Prostate gland (tissue), 2 donors: ENCODE data around the gene FOXP3.

Experiments
- CTCF ChIP-seq, 4 experiments: fragments of 200-600 bp in 2 of 4; fragments of 450-650 bp in 2 of 4; sonication (generic) in 2 of 4; IDR thresholded peaks; 1 replicate in 3 of 4; 2 replicates in 1 of 4; pipeline ENCODE4 v1.5.1; 2016 to 2019; ENCODE audit warnings: antibody characterized with exemption in 4 of 4, mild to moderate bottlenecking in 2 of 4, moderate library complexity in 2 of 4
- POLR2AphosphoS5 ChIP-seq: sonication (generic); formaldehyde crosslinking; IDR thresholded peaks from one replicate; pipeline ENCODE4 v1.6.1; 2017; ENCODE audit warnings: antibody characterized with exemption

GRCh38 chrX:49210406-49210805 is 54.1 kb downstream of the FOXP3 start:
- TF ChIP-seq CTCF (IDR thresholded peaks at IDR 0.05) (no peak), POLR2AphosphoS5 (no peak)
